GM21381 (cell line): ENCODE measurements around the gene PRRT4.
A peak's percentile ranks its signal among the peaks of the same experiment; 100 is the strongest.

Source experiments
- ATAC-seq: cut with Tn5 transposase; IDR thresholded peaks from one replicate; pipeline ENCODE4 v1.9.1; 2021; ENCODE audit warnings: mild to moderate bottlenecking, moderate library complexity; ENCODE audit not compliant: unreplicated experiment

Gene PRRT4

DNA sequence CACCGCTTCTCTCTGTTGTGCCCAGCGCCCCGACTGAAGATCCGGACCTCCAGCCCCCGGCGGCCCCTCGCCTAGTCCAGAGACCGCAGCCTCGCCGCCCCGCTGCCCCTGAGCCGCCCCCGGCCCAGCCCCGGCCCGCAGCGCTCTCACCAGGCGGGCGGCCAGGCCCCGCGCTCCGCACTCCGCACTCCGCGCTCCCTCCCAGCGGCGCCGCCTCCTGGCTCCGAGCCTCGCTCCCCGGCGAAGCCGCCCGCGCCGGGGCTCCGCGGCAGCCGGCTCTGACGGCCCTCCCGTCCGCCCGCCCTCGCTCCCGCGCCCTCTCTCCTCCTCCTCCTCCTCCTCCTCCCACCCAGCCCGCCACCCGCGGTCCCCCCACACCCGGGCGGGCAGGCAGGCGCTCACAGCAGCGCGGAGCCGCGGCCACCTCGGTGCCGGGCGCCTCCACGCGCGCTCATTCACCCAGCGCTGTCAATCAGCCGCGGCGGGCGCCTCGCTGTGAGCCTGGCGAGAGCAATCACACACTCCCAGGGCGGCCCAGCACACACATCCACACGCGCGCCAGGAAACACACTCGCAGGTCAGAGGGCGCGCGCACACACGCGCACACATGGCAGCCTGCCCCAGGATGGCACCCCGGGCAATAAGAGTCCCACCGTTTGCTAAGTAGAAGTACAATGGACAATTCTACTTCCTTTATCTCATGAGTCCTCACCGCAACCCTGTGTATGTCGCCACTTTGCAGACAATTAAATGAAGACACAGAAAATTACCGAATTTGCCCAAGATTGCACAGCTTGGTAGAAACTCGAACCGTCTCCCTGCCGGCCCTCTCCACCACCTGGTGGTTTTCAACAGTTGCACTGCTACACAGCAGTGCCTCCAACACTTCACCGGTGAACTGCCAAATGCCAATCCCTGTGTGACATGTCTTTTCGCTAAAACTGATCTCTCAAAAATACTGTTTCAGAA is at the start of gene PRRT4:
Gene PRRT4 (minus strand): TSS at position 280 of the 969 bp plus-strand sequence.
- ATAC-seq: no peak

DNA sequence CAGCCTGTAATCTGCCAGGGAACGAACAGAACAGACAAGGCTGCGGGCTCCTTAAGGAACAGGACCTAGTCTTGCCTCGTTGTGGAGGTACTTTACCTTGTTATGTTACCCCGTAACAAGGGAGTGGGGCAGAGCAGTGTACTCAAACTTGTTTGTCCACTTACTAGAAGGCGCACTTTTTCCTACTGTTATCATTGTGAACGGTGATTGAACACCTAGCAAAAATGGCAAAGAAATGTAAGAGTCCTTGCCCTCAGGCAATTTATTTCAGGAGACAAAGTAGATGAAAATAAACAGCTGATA is 48.9 kb upstream of the PRRT4 start:
- ATAC-seq: no peak

DNA sequence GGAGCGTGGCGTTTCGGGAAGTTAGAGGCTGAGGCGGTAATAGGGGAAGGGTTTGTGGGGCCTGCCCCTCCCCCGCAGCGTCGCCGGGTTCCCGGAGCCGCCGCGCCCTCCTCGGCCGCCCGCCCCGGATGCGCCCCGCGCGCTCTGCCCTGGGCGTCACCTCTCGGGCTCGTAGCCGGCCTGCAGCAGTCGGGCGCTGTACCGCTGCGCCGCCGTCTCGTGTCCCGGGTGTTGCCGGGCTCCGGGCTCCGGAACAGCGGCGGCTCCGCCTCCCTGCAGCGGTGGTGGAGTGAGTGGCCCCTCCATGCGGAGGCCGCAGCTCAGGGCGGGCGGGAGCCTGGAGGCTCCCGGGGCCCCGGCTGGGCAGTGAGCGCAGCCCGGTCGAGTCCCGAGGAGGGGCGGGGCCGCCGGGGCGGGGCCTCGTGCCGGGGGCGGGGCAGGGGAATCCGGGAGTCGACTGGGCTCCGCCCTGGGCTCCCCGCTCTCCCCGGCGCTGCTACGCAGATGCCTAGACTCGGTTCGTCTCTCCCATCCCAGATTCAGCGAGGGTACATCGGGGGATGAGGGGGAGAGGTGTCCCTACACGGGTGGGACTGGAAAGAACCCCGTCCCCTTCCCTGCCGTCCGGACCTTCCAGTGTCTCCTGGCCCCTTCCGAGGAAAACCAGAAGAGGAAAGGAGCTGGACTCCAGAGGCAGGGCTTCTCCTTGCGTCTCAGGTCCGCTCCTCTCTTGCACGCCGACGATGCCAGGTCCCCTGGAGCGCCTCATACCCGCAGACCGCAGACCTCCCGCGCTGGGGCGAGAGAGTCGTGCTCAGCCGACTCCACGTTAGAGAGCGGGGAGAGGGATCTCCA is 48.3 kb upstream of the PRRT4 start, which contains the start of gene IMPDH1:
Gene IMPDH1 (minus strand): TSS at position 387 of the 855 bp plus-strand sequence. CDS start 81 bp downstream, at position 306.
- ATAC-seq: peak; percentile 80

DNA sequence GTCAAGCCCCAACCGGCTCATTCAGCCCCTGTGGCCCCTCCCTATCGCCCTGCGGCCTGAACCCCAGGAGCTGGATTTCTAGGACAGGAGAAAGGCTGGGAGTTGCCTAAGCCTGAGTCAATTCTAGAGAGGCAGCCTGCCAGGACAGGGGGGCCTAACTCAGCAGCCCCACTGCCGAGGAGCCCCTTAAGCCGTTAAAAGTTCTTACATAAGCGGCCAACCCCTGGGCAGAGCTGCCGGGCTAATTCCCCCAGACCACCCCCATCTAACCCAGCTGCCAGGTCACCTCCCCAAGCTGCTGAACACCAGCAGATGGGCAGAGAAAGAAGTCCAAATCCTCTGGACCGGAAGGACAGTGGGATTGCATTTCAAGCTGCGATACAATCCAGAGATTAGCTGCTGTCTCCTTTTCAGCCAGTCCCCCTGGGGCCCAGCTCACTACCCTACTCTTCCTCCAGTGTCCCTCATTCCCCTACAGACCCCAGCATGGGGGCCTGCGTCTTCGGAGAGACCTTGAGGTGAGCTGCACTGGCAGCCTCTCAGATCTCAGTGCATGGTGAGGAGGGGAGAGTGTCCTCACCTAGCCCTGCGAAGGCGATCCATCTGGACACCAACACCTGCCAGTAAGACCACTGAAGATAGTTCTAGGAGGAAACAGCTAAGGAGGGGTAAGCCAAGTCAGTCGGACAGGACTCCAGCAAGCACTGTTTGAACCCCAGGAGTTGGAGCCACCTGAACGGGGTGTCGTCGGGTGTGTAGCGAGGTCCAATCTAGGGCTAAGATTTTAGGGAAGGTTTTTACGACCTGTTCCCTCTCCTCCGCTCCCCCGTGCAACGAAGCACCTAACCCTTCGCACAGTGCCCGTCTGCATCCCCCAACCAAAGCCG is 47.5 kb upstream of the PRRT4 start:
- ATAC-seq: no peak

DNA sequence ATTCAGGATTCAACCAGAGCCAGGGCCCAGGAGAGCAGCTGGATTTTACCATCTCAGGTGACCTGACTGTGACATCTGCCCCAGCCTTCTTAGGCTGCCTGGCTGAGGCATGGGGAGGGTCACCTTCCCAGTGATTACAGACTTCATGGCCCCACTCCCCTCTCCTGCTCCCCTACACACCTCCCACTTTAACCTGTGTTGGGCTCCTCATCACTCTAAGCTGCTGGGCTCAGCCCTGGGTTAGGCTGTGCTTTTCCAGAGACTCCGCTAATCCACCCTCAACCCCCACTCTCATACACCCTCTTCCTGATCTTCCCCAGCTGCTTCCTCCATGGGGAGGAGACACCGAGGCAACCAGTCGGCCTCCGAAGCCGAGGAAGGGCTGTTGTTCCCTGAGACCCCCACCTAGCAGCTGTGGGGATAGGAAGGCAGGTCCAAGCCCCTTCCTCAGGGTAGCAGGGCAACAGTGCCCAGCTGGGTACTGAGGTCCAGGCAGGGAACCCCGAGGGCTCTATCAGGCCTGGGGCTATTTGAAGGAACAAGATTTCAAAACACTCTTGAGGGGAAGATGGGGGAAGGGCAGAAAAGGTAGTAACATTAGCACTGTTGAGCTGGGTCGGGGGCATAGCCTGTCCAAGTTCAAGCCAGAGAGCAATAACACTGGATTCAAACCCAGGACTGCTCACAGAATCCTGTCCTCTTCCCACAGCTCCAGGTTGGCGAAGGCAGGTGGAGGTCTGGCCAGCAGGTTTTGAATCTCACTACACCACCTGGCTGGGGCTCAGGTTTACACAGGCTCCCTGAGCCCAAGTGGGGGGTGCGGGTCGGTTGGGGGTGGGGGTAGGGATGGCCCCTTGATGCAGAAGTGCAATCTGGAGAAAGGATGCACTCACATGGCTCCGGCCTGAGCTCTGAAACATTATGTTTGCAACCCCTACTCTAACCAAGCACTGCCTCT is 46.5 kb upstream of the PRRT4 start:
- ATAC-seq: no peak

DNA sequence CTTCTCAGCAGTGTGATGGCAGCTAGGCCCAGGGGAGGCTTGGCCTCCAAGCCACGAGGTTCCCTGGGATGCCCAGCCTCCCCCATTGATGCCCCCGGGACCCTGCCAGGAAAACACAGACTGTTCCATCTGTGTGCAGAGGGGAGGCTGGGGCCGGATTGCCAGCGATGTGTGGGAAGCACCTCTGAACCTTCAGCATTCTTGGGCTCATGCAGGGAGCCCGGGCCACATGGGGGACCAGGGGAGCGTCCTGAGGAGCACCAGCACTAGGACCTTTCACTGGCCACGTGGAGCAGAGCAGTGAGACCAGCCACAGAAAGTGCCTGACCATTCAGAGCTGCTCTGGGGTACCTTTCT is 45.7 kb upstream of the PRRT4 start:
- no peak for ATAC-seq

DNA sequence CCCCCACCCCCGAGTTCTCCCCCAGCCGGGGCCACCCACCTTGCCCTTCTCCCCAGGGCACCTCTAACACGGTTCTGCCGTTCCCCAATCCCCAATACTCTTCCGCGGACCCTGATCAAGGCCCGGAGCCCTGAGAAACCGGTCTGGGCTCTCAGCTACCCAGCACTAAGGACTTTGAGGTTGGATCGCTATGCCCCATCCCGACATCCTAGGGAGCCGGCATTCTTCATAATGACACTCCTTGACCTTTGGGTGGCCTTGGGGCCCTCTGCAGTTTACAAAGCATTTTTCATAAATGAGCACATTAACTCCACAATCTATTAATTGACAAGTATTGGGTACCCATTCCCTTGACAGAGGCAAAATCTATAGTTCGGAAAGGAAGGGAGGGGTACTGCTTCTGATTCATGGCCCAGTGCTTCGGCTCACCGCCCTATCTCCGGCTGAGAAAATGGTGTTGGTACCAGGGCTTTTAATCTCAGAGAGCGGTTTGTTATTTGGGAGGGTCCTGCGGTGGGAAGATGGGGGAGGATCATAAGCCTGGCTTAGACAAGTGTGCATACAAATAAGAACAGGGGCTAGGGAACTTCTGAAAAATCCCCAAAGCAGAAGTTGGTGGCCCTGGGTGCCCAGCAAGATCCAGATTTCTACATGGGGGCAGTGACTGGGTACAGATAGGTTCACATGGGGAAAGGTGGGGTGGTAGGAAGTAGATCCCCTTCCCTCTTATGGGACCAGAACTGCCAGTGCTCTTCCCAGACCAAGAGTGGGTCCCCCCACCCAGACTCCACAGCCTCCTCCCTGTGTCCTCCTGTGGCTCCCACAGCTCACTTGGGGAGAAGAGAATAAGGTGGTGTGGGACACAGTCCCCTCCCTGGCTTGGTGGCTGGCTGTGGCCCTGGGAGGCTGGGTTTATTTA is 45.1 kb upstream of the PRRT4 start:
- no peak for ATAC-seq

DNA sequence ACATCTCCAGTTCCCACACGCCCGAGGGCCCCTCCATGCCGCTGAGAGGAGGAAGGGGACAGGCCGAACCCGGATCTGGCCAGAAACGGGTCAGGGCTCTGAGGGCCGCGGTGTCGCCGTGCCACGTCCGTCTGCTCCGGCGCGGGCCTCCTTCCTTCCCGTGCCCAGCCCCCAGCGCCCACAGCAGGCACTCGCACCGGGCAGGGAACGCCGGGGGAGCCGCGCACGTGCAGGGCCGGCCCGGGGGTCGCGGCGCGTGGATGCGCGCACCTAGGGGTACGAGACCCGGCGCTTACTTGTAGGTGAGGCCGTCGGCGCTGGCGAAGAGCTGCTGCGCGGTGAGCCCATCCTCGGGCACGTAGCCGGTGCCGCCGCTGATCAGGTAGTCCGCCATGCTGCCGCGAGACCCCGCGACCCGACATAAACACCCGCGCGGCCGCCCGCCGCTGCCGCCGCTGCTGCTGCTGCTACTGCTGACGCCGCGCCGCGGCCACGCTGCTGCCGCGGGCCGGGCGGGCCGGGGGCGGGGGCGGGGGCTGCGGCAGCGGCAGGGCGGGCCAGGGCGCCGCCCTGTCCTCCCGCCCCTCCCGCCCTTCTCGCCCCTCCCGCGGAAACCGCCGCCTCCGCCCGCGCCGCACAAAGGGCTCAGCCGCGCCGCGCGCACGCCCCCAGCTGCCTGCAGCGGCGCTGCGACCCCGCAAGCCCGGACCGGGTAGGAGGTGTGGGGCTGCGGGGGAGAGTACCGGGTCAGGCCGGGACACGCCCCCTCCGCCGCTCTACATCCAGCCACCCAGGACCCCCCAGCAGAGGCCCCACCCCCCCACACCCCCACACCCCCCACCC is 44.2 kb upstream of the PRRT4 start:
- no peak for ATAC-seq

DNA sequence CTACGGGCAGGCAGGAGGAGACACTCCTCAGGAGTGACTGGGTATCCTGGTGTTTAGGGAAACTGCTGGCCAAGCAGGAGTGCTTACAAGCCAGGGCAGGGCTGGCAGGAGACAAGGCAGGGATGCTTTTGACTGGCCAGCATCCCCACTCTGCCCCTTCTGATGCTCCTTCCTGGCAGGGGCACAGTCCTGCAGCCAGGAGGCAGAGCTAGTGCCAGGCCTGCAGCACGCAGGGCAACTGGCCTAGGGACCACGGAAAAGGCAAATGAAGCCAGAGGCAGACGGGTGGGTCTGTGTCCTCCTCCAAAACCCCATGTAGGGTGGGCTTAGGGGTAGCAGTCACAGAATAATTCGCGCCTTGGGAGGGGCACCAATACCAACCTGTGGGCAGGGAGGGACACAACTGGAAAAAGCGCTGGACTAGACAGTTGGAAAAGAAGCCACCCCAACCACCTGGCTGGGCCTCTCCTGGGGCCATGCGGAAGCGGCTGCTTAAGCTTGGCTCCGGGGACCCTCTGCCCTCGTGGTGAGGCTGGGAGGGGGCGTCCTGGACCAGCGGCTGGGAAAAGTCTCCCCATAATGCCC is 43.5 kb upstream of the PRRT4 start:
- ATAC-seq: no peak

DNA sequence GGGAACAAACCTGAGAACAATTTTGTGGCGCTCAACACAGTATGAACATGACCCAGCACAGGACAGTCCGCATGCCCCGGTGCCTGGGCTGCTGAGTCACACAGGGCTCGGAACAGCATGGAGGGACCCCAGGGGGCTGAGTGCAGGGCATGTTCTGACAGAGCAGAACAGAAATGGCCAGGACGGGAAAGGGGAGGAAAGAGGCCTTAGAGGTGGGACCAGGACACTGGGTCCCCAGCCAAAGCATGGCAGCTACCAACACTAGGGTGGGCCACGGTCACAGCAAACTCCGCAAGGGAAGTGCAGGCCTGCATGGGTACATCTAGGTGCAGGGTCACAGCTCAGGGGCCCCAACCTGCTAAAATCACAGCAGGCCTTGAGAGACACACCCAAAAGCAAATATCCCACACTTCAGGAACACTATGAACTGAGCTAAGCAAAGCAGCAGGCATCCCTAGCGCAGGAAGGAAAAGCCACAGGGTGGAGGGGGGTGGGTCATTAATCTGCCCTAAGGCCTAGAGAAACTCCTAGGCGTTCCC is 42.7 kb upstream of the PRRT4 start:
- ATAC-seq: no peak

DNA sequence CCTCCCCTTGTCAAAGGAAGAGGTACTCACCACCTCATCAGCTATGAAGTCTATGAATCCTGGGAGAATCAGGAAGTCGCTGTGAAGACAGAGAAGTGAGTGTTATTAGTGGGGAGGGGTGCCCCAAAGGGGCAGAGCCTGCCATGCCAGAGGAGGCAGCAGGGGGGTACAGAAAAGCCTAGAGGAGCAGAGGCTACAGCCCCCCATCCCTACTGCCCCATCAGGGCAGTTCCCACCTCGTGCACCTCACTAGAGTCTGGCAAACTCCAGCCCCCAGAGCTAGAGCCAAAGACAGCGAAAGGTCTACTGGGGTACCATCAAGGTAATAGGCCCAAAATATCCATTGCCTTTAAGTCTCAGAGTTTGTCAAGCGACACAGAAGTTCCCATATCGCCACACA is 42.2 kb upstream of the PRRT4 start:
- no peak for ATAC-seq

DNA sequence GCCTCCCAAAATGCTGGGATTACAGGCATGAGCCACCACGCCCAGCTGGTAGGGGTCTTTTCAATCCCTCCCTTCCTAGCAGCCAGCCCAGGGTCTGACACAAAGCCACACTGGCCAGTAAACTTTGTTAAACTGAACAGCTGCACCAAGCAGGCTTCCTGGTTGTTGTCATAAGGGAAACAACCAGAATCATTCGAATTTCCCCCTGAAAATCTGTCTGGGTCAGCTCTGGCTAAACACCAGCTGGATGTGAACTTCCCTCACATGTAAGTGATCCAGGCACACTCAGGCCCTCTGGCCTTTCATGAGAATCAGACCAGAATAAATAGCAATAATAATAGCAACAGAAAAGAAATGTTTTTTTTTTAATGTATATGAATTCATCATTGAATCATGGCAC is 40.9 kb upstream of the PRRT4 start:
- no peak for ATAC-seq

DNA sequence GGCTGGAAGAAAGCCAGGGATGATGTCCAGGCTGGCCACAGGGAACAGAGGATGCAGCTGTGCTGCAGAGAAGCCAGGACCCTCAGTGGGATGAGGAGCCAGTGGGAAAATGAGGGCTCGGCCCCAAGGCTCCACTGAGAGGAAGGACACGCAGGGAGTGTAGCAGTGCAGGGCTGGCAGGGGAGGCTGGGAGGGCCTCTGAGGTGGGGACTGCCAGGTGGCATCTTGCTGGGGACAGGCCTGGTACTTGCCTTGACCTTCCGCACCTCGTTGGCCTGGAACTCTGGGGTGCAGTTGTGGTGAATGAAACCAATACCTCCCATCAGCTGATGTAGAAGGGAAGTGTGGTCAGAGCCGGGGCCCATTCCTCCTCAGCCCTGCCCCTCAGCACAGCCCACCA is 39.1 kb upstream of the PRRT4 start:
- ATAC-seq: no peak

DNA sequence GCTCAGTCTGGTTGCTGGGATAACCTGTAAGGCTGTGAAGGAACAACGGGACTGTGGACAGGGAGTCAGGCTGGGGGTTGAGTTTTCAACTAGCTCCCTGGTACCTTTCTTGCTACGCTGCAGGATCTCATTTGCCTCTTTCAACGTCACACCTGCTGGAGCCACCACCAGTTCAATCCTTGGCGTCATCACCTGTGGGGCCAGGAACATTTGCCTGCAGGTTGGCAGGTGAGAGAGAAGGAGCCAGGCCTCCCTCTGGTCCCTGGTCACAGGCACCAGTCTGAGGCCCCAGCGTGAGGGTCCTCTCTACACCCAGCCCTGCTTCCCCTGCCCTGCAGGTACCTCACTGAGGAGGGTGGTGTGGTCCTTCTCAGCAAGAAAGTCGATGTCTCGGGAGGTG is 38.5 kb upstream of the PRRT4 start:
- no peak for ATAC-seq

DNA sequence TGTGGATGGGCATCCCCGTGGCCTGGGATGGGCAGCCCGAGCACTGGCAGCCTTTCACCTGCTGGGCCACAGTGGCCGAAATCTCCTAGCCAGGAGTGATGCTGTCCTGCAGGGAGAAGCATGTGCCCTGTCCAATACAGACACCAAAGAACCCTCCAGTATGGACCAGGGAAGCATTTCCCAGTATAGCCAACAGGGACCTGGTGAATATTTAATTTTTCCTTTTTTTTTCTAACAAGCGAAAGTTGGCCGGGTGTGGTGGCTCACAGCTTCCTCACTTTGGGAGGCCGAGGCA is 37.3 kb upstream of the PRRT4 start:
- ATAC-seq: no peak

DNA sequence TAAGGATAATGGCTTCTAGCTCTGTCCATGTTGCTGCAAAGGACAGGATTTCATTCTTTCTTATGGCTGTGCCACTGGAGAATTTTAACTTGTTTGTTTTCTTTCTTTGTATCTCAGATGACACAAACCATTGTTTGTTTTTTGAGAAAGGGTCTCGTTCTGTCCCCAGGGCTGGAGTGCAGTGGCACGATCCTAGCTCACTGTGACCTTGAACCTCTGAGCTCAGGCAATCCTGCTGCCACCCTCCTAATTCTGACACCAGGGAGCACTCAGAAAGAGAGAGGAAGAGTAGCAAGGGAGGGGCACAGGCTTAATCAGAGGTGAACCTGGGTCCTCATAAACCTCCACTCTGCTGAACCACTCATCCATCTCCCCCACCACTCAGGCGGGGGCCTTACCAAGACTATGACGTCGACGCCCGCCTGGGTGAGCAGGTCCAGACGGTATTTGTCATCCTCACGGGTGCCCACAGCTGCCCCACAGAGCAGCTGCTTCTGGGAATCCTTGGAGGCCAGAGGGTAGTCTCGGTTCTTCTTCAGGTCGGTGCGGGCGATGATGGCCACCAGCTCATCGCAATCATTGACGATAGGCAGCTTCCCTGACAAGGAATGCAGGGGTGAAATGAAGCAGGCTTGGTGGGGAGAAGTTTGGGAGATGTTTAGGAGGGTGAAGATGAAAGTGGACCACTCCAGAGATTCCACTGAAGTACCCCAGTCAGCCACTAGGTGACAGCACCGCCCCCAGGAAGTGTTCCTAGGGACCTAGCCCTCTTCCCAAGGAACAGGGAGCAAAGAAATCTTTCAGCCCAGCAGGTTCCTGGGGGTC is 36.7 kb upstream of the PRRT4 start:
- no peak for ATAC-seq

DNA sequence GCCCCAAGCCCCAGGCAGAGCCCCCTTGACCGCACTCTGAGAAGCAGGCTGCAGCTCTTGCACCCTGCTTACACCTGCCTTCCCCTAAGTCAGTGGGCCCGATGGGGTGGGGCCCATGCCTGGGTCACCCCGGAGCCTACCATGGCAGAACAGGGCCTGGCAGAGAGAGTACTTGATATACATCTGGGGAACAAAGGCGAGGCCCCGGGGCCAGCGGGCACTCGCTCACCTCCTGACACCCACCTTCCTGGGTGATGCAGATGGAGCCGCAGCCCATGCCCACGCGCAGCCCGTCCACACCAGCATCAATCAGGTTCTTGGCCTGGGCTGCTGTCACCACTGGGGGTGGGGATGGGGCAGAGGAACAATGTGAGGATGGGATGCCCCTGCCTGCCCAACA is 34.9 kb upstream of the PRRT4 start:
- no peak for ATAC-seq
